ENCODE results near the gene IL1RAPL1.
A peak's percentile ranks its signal among the peaks of the same experiment; 100 is the strongest.

Gene IL1RAPL1

GRCh38 chrX:29640106-29640505 lies 1052.9 kb downstream of the IL1RAPL1 start:
- in situ Hi-C loops (cut with HindIII; ENCODE audit: low sequenced_read_pairs): no loop called here
- no peak overlapping the region for H3K4me3 ChIP-seq (ENCODE audit: low read depth, low read length)
- no peak for TF ChIP-seq CTCF (IDR thresholded peaks at IDR 0.05; ENCODE audit: low read depth, low read length)
- DNase-seq (ENCODE audit: low read depth, low spot score): no peak

- TF ChIP-seq CTCF (IDR thresholded peaks at IDR 0.05; ENCODE audit: low read depth, low read length): no peak
- in situ Hi-C loops (cut with HindIII; ENCODE audit: low sequenced_read_pairs): no loop called here
- no peak overlapping the region for H3K4me3 ChIP-seq (ENCODE audit: low read depth, low read length)
- DNase-seq (ENCODE audit: low read depth, low spot score): no peak
These were observed 1054.2 kb downstream of the IL1RAPL1 start for GRCh38 chrX:29641461-29641860.

- no peak overlapping the region for H3K4me3 ChIP-seq (ENCODE audit: low read depth, low read length)
- TF ChIP-seq CTCF (IDR thresholded peaks at IDR 0.05; ENCODE audit: low read depth, low read length): no peak
- no peak for DNase-seq (ENCODE audit: low read depth, low spot score)
- in situ Hi-C loops (cut with HindIII; ENCODE audit: low sequenced_read_pairs): no loop called here
These were observed 1055.9 kb downstream of the IL1RAPL1 start for GRCh38 chrX:29643181-29643580.

DNA sequence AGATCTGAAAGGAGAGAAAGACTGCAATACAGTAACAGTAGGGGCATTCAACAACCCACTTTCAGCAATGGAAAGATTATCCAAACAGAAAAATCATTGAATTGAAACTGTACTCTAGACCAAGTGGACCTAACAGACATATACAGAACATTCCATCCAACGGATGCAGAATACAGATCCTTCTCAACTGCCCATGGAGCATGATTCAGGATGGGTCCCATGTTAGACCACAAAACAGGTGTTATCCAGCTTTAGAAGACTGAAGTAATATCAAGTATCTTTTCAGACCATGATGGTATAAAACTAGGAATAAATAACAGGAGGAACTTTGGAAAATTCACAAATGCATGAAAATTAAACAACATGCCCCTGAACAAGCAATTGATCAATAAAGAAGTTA lies 1060.9 kb downstream of the IL1RAPL1 start:
- in situ Hi-C loops (cut with HindIII; ENCODE audit: low sequenced_read_pairs): no loop called here
- no peak overlapping the region for H3K4me3 ChIP-seq (ENCODE audit: low read depth, low read length)
- no peak for DNase-seq (ENCODE audit: low read depth, low spot score)
- TF ChIP-seq CTCF (IDR thresholded peaks at IDR 0.05; ENCODE audit: low read depth, low read length): no peak

DNA sequence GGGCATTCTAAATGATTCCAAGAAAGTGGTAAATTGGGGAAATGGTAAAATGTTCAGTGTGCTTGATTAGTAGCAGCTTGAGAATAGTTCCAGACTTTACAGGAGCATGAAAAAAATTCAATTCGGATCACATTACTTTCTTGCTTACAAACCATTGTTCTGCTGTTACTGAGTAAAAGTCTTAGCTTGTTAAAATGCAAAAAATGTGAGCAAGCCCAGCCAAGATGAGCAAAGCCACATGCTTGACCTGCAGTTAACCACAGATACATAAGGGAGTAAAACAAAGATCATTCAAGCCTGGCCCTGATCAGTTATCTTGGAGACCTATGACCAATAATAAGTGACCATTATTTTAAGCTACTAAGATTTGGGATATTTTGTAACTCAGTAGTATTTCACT lies 1065.2 kb downstream of the IL1RAPL1 start:
- in situ Hi-C loops (cut with HindIII; ENCODE audit: low sequenced_read_pairs): no loop called here
- DNase-seq (ENCODE audit: low read depth, low spot score): peak; percentile 70
- H3K4me3 ChIP-seq (ENCODE audit: low read depth, low read length): no peak overlapping the region
- no peak for TF ChIP-seq CTCF (IDR thresholded peaks at IDR 0.05; ENCODE audit: low read depth, low read length)

DNA sequence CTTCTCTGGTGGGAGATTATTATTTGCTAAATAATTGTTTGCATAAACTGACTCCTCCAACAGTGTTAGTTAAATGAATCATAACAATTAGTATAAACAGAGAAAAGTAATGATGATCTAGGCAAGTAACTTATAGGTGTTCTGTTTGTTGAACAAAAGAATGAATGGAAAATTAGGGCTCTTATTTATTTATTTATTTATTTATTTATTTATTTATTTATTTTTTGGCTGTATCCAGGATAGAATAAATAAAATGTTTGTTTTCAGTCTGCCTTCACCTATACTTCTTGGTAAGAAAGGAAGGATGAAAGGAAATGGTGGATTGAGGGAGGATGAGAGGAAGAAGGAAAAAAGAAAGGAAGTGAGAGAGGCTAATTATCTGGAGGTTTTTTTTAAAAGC lies 1066.5 kb downstream of the IL1RAPL1 start:
- TF ChIP-seq CTCF (IDR thresholded peaks at IDR 0.05; ENCODE audit: low read depth, low read length): no peak

GRCh38 chrX:29659911-29660310 lies 1072.7 kb downstream of the IL1RAPL1 start:
- DNase-seq (ENCODE audit: low read depth, low spot score): no peak
- in situ Hi-C loops (cut with HindIII; ENCODE audit: low sequenced_read_pairs): no loop called here
- no peak overlapping the region for H3K4me3 ChIP-seq (ENCODE audit: low read depth, low read length)
- TF ChIP-seq CTCF (IDR thresholded peaks at IDR 0.05; ENCODE audit: low read depth, low read length): no peak

More for the DNA sequence above, 1066.5 kb downstream of the IL1RAPL1 start:
- no peak overlapping the region for H3K4me3 ChIP-seq (ENCODE audit: low read depth, low read length)
- in situ Hi-C loops (cut with HindIII; ENCODE audit: low sequenced_read_pairs): no loop called here
- DNase-seq (ENCODE audit: low read depth, low spot score): no peak
